ENCODE results near the gene GAGE12J.
"Not testable (repeated sequence)": the region's sequence is repeated elsewhere in the genome, so short reads cannot be mapped to it uniquely, and the experiment has no call there.

Gene GAGE12J

GRCh38 chrX:49309401-49309981, 12.3 kb upstream of the GAGE12J start:
- in situ Hi-C loops (cut with HindIII; ENCODE audit: low sequenced_read_pairs): no loop called here
- TF ChIP-seq, protein P1, sequence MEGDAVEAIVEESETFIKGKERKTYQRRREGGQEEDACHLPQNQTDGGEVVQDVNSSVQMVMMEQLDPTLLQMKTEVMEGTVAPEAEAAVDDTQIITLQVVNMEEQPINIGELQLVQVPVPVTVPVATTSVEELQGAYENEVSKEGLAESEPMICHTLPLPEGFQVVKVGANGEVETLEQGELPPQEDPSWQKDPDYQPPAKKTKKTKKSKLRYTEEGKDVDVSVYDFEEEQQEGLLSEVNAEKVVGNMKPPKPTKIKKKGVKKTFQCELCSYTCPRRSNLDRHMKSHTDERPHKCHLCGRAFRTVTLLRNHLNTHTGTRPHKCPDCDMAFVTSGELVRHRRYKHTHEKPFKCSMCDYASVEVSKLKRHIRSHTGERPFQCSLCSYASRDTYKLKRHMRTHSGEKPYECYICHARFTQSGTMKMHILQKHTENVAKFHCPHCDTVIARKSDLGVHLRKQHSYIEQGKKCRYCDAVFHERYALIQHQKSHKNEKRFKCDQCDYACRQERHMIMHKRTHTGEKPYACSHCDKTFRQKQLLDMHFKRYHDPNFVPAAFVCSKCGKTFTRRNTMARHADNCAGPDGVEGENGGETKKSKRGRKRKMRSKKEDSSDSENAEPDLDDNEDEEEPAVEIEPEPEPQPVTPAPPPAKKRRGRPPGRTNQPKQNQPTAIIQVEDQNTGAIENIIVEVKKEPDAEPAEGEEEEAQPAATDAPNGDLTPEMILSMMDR (IDR thresholded peaks at IDR 0.05; ENCODE audit: low read depth, low read length): no peak
- no peak overlapping the region for H3K4me3 ChIP-seq (ENCODE audit: low read depth, low read length)
- DNase-seq (ENCODE audit: low read depth, low spot score): peak; percentile 31

DNA sequence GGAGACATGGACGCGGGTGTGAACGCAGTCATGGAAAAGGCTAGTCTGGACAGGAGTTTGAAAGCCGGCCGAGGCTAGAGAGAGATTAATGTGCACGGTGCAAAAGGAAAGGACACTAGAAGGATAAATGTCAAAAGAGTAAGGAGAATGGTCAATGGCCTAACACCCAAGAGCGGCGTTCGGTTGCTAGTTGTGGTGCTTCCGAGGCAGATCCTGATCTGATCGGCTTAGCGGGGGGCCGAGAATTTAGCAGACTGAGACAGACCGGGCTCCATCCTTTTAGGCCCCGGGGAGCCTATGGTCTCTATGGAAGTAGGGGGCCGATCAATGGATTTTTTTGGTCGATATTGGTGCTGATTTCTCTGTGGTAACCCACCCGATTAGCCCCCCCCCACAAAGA, 11.5 kb upstream of the GAGE12J start:
- no peak overlapping the region for H3K4me3 ChIP-seq (ENCODE audit: low read depth, low read length)
- TF ChIP-seq, protein P1 (IDR thresholded peaks at IDR 0.05; ENCODE audit: low read depth, low read length): no peak
- in situ Hi-C loops (cut with HindIII; ENCODE audit: low sequenced_read_pairs): no loop called here
- no peak for DNase-seq (ENCODE audit: low read depth, low spot score)

GRCh38 chrX:49312176-49312575, 9.7 kb upstream of the GAGE12J start:
- TF ChIP-seq, protein P1 (IDR thresholded peaks at IDR 0.05; ENCODE audit: low read depth, low read length): no peak

DNA sequence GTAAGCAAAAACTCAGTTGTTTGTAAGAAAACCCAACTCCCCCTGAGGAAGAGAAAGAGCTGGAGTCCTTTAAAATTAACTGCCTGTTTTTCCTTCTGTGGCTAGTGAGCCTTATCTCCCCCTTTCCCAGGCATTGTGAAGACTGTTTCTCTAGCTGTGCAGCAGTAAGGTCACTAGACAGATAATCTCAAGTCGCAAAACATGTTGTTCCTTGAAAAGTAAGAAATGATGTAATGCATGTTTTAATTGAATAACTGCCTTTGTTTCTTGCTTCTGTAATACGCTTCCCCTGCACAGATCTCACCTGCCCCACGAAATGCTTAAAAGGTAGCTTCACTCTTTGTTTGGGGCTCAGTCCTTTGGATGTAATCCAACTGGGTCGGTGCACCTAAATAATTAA, 5.8 kb upstream of the GAGE12J start:
- no peak for DNase-seq (ENCODE audit: low read depth, low spot score)
- TF ChIP-seq, protein P1 (IDR thresholded peaks at IDR 0.05; ENCODE audit: low read depth, low read length): no peak
- in situ Hi-C loops (cut with HindIII; ENCODE audit: low sequenced_read_pairs): no loop called here
- no peak overlapping the region for H3K4me3 ChIP-seq (ENCODE audit: low read depth, low read length)

More at GRCh38 chrX:49312176-49312575, 9.7 kb upstream of the GAGE12J start:
- in situ Hi-C loops (cut with HindIII; ENCODE audit: low sequenced_read_pairs): no loop called here
- H3K4me3 ChIP-seq (ENCODE audit: low read depth, low read length): no peak overlapping the region
- no peak for DNase-seq (ENCODE audit: low read depth, low spot score)

GRCh38 chrX:49322266-49322665, 429 bp downstream of the GAGE12J start:
- DNase-seq (ENCODE audit: low read depth, low spot score); H3K4me3 ChIP-seq (ENCODE audit: low read depth, low read length); in situ Hi-C loops (cut with HindIII; ENCODE audit: low sequenced_read_pairs): not testable (repeated sequence)

GRCh38 chrX:49323735-49324134, 1.9 kb downstream of the GAGE12J start:
- in situ Hi-C loops (cut with HindIII; ENCODE audit: low sequenced_read_pairs); H3K4me3 ChIP-seq (ENCODE audit: low read depth, low read length); DNase-seq (ENCODE audit: low read depth, low spot score): not testable (repeated sequence)

DNA sequence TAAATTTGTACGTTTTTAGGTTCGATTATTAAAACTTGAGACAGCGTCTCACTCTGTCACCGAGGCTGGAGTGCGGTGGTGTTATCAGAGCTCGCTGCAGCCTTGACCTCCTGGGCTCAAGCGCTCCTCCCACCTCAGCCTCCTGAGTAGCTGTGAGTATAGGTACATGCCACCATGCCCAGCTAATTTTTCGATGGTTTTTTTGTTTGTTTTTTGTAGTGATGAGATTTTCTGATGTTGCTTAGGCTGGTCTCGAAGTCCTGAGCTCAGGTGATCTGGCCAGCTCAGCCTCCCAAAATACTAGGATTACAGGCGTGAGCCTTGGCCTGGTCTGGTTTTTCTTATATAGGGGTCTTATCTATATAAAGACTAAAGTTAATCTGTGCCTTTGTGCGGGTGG, 8.6 kb downstream of the GAGE12J start:
- H3K4me3 ChIP-seq (ENCODE audit: low read depth, low read length); in situ Hi-C loops (cut with HindIII; ENCODE audit: low sequenced_read_pairs); DNase-seq (ENCODE audit: low read depth, low spot score): not testable (repeated sequence)

GRCh38 chrX:49331282-49331681, 9.4 kb downstream of the GAGE12J start, which contains the start of gene GAGE13:
TSS of gene GAGE13 (plus strand) at chrX:49331582. CDS start at chrX:49332738, 1,156 bp downstream.
- in situ Hi-C loops (cut with HindIII; ENCODE audit: low sequenced_read_pairs); H3K4me3 ChIP-seq (ENCODE audit: low read depth, low read length); DNase-seq (ENCODE audit: low read depth, low spot score): not testable (repeated sequence)

DNA sequence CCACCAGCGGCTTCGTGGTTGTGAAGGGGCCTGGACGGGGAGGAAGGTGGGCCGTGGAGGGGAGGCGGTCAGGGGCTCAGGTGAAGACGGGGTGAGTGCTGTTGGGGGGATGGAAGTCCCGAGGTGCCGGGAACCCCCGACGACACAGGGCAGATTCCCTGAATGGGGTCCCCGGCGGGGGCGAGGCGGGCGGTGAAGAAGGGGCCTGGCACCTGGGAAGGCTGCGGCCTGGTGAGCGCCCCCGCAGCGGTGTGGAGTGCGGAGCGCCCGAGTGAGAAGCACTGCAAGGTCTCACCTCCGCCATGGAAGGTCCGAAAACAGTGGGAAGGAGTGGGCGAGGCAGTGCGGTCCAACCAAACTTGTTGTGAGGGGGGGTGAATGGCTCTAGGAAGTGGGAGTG, 10.0 kb downstream of the GAGE12J start:
- DNase-seq (ENCODE audit: low read depth, low spot score); H3K4me3 ChIP-seq (ENCODE audit: low read depth, low read length); in situ Hi-C loops (cut with HindIII; ENCODE audit: low sequenced_read_pairs): not testable (repeated sequence)

DNA sequence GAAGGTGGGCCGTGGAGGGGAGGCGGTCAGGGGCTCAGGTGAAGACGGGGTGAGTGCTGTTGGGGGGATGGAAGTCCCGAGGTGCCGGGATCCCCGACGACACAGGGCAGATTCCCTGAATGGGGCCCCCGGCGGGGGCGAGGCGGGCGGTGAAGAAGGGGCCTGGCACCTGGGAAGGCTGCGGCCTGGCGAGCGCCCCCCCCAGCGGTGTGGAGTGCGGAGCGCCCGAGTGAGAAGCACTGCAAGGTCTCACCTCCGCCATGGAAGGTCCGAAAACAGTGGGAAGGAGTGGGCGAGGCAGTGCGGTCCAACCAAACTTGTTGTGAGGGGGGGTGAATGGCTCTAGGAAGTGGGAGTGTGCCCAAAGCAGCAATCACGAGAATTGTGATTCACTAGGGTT, 19.6 kb downstream of the GAGE12J start:
- DNase-seq (ENCODE audit: low read depth, low spot score); H3K4me3 ChIP-seq (ENCODE audit: low read depth, low read length); in situ Hi-C loops (cut with HindIII; ENCODE audit: low sequenced_read_pairs): not testable (repeated sequence)

DNA sequence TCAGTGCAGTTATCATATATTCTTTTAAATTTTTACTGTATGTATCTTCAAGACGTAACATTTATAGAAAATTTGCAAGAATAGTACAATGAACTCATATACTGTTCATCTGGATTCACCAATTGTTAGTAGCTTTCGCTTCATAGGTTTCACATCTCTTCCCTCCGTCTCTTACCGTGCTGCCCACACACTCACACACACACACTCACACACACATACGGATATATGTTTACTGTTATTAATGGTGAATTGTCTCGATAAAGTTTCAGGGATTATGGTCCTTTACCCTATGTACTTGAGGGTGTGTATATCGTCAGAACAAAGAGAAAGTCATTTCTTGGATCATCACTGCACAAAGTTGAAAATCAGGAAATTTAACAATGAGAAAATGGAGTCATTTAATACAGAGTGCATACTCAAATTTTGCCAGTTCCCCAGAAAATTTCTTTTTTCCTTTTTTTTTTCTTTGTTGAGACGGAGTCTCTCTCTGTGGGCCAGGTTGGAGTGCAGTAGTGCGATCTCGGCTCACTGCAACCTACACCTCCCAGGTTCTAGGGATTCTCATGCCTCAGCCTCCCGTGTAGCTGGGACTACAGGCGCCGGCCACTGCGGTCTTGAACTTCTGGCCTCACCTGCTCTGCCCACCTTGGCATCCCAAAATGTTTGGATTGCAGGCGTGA, 22.8 kb downstream of the GAGE12J start:
- DNase-seq (ENCODE audit: low read depth, low spot score); H3K4me3 ChIP-seq (ENCODE audit: low read depth, low read length); in situ Hi-C loops (cut with HindIII; ENCODE audit: low sequenced_read_pairs): not testable (repeated sequence)

- DNase-seq (ENCODE audit: low read depth, low spot score); in situ Hi-C loops (cut with HindIII; ENCODE audit: low sequenced_read_pairs); H3K4me3 ChIP-seq (ENCODE audit: low read depth, low read length): not testable (repeated sequence)
Measured at GRCh38 chrX:49345402-49345801, 23.6 kb downstream of the GAGE12J start.

- DNase-seq (ENCODE audit: low read depth, low spot score); H3K4me3 ChIP-seq (ENCODE audit: low read depth, low read length); in situ Hi-C loops (cut with HindIII; ENCODE audit: low sequenced_read_pairs): not testable (repeated sequence)
Measured at GRCh38 chrX:49346150-49346549, 24.3 kb downstream of the GAGE12J start.
